Endothelial cell of umbilical vein (primary cell): Measurements from ENCODE around the gene SBF1.

ENCODE experiments used
- EZH2 ChIP-seq: IDR thresholded peaks from 2 replicates; pipeline ENCODE4 v1.6.1; 2012; ENCODE audit warnings: borderline replicate concordance, low read depth, mild to moderate bottlenecking, moderate library complexity, low read length, inconsistent platforms; ENCODE audit not compliant: severe bottlenecking
- POLR2A ChIP-seq: IDR thresholded peaks from 2 replicates; pipeline ENCODE4 v1.6.1; 2012; ENCODE audit warnings: low read depth, mild to moderate bottlenecking, control low read depth, low read length
- POLR2AphosphoS5 ChIP-seq: IDR thresholded peaks from 2 replicates; pipeline ENCODE4 v1.6.1; 2012; ENCODE audit warnings: low read depth, mild to moderate bottlenecking, control low read depth, low read length, moderate library complexity; ENCODE audit not compliant: insufficient read depth

GRCh38 chr22:50461536-50461935 lies 13.3 kb downstream of the SBF1 start:
- no peak for TF ChIP-seq EZH2
- TF ChIP-seq POLR2A, result no peak
- TF ChIP-seq POLR2AphosphoS5, result no peak
